Mucosa of descending colon (tissue), 3 donors: ENCODE data around the gene RIMKLA. TPM values are rescaled to one million over a fixed set of nuclear protein-coding genes. Genes with fewer than 3 reads are reported as not detected.

Experiments used
- ATAC-seq: fragments of 200-7000 bp; cut with Tn5 transposase; one replicate; pipeline ENCODE4 v1.9.1; 2020; ENCODE audit warnings: mild to moderate bottlenecking, moderate library complexity
- DNase-seq, 3 donors: peaks; one replicate each; pipeline ENCODE4 v3.0.0-alpha.2; 2020
- H3K36me3 ChIP-seq: fragments of 200-600 bp; one replicate; pipeline ENCODE4 v1.8.0; 2021; ENCODE audit warnings: low read depth, mild to moderate bottlenecking
- H3K4me1 ChIP-seq: fragments of 200-600 bp; one replicate; pipeline ENCODE4 v1.8.0; 2021; ENCODE audit warnings: low read depth, mild to moderate bottlenecking
- H3K4me3 ChIP-seq: fragments of 200-600 bp; one replicate; pipeline ENCODE4 v1.8.0; 2021; ENCODE audit warnings: mild to moderate bottlenecking
- H3K9me3 ChIP-seq: fragments of 200-600 bp; one replicate; pipeline ENCODE4 v1.8.0; 2021; ENCODE audit warnings: mild to moderate bottlenecking
- CTCF ChIP-seq: fragments of 200-600 bp; IDR thresholded peaks from one replicate; pipeline ENCODE4 v1.8.0; 2022; ENCODE audit warnings: antibody characterized with exemption, mild to moderate bottlenecking
- intact Hi-C, 2 donors: fragments of 100-400 bp; cut with DNase I in 1 of 2; cut with micrococcal nuclease in 1 of 2; formaldehyde crosslinking; loops; one replicate each; pipeline versions ENCODE4 v1.11.0 to v1.11.1; 2022; cut with DNase I, micrococcal nuclease
- long read RNA-seq, 2 donors: library from polyadenylated mRNA; unstranded; transcript quantifications; one replicate each; pipeline ENCODE4 v2.0.0, GENCODE V29; 2019 to 2021
- total RNA-seq, 3 donors: library from RNA; stranded (reverse); fragmentation: NEBNext Ultra II Directional in 2 of 3; extraction: Animal tissue kit (Norgen Biotek cat#: 25700) in 2 of 3; gene quantifications; one replicate each; pipeline versions ENCODE4 v1.2.1 to v1.2.4, GENCODE V29; 2021 to 2023
- donor health status: DM: no; HTN: no; CAD: no; lungs with moderate emphysema.
- donor health status: DM: no; HTN: no; CAD: no.
- donor health status: DM: no; HTN: yes; CAD: no.

Gene RIMKLA
- total RNA-seq: 10 to 100 TPM; 13.3 to 18.9 (median 14.5) TPM
- long read RNA-seq, donor 1, full-length matches to known transcripts: 28 of 33 reads
- long read RNA-seq, donor 1, partial matches to known transcripts: 0 of 33 reads
- long read RNA-seq, donor 1, other reads (novel, unspliced or antisense): 5 of 33 reads
- long read RNA-seq, donor 2, full-length matches to known transcripts: 2 of 5 reads
- long read RNA-seq, donor 2, partial matches to known transcripts: 0 of 5 reads
- long read RNA-seq, donor 2, other reads (novel, unspliced or antisense): 3 of 5 reads

GRCh38 chr1:42380586-42381279, at the start of gene RIMKLA:
TSS of gene RIMKLA (plus strand) at chr1:42380792. CDS start at chr1:42380935, 143 bp downstream.
- intact Hi-C loops: no loop called here

GRCh38 chr1:42332877-42333276, 47.7 kb upstream of the RIMKLA start:
- no peak for TF ChIP-seq CTCF
- DNase-seq (no peak), ATAC-seq (no peak)
- H3K4me1 ChIP-seq: peaks cover 17% of the 10 kb centered on the region
- intact Hi-C loops: no loop called here
- no peak overlapping the region for H3K4me3 ChIP-seq
- H3K9me3 ChIP-seq: no peaks in the 10 kb centered on the region
- no peaks in the 10 kb centered on the region for H3K36me3 ChIP-seq

More at GRCh38 chr1:42380586-42381279, at the start of gene RIMKLA:
- DNase-seq (peak; percentile 63 to 78 (median 64)), ATAC-seq (peak; percentile 96)
- H3K9me3 ChIP-seq: no peaks in the 10 kb centered on the region
- H3K4me3 ChIP-seq: peak within 1 kb of the TSS; percentile 23
- H3K36me3 ChIP-seq: no peaks in the 10 kb centered on the region
- no peak for TF ChIP-seq CTCF
- no peaks in the 10 kb centered on the region for H3K4me1 ChIP-seq

DNA sequence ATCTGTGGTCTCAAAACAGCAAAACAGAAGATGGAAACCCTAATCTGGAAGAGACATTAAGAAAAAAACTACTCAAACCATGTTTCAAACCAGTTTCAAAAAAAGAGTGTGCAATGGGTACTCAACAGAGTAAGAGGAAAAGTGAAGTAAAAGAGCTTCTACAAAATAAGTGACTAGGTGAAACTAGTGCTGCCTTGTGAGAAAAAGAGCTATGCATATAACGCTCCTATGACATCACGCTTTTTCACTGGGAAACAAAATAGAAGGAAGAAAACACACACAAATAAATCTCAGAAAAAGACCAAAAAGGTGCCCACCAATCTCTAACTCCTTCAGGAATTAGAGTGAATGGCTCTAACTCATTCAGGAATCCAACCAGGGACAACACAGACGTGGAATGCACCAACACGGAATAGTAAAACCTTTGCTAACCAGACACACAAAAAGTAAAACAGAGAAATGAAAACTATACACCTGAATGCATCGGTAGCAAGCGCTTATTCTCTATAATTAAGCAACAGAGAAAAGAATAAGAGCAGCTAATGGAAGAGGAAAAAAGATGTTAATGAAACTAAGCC, 46.8 kb upstream of the RIMKLA start:
- DNase-seq (no peak), ATAC-seq (no peak)
- intact Hi-C loops: loop anchor here in 1 of 2 donors (2.0 kb wide), 1 partner anchor 19 kb away; no protein-coding TSS in a partner anchor
- Histone ChIP-seq H3K4me1 (peaks cover 17% of the 10 kb centered on the region), H3K9me3 (no peaks in the 10 kb centered on the region), H3K4me3 (no peak overlapping the region), H3K36me3 (no peaks in the 10 kb centered on the region)
- no peak for TF ChIP-seq CTCF

GRCh38 chr1:42334240-42335049, 46.1 kb upstream of the RIMKLA start:
- Histone ChIP-seq H3K9me3 (no peaks in the 10 kb centered on the region), H3K36me3 (no peaks in the 10 kb centered on the region), H3K4me1 (peaks cover 19% of the 10 kb centered on the region), H3K4me3 (peak overlapping the region; percentile 96)
- DNase-seq: peak; percentile 52 to 76 (median 73)
- intact Hi-C loops: loop anchor here in 1 of 2 donors (2.0 kb wide), 1 partner anchor 20 kb away; no protein-coding TSS in a partner anchor
- no peak for TF ChIP-seq CTCF
- ATAC-seq: peak; percentile 61
